ENCODE measurements around the gene HOXB9.

Gene HOXB9

DNA sequence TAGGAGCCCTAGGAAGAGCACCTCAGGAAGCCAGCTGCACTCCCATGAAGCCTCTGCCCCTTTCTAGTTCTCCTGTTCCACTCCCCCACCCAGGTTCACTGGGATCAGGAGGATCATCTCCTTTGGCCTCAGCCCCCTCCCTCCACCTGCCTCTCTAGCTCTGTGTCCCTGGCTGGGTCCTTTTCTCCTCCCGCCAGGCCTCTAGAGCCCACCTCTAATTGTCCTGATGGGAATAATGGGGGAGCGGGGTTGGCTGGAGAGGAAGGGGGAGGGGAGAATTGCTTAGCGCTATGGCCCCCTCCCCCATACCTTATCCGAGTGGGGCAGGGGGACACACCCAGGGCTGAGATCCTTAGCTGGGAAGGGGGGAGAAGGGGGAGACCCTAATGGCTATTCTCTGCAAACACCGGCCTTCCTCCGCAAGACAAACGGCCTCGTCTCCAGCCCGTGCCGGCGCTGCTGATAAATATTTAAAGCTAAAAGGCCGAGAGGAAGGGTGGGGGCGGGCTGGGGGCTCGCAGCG, 16.3 kb downstream of the HOXB9 start:
- DNase-seq: no peak

DNA sequence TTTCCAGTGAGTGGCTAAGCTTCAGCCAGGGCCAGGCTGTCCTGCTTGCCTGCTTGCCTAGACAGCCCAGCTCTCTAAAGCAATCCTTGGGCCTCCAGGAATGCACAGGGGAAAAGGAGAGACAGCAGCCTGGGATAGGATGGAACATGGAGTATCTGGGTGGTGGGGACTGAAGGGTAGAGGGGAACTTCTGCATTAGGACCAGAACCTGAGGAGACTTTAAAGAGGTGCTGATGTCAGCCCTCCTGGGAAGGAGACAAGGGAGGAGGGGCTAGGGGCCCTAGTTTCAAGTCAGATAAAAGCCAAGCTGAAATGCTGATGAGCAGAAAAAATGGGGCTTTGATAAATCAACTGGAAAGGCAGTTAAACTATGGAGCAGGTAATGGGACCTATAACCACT, 17.1 kb downstream of the HOXB9 start:
- DNase-seq: no peak

DNA sequence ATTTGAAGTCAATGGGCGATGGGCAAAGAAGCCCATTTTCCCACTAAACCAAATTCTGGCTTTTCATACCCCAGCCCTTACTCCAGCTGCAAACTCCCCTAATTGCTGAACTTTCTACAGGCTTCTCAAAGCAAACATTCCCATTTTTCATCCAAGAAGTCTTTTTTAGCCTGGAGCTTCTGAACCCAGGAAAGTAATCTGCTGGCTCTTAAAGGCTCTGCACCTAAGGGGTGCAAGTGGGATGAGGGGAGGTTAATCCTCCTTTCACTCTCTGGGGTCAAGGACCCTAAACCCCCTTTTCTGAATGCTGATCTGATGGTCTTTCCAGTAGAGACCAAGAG, 17.7 kb downstream of the HOXB9 start:
- no peak for DNase-seq

- no peak for DNase-seq
Measured at GRCh38 chr17:48606892-48607614, 19.1 kb downstream of the HOXB9 start.

DNA sequence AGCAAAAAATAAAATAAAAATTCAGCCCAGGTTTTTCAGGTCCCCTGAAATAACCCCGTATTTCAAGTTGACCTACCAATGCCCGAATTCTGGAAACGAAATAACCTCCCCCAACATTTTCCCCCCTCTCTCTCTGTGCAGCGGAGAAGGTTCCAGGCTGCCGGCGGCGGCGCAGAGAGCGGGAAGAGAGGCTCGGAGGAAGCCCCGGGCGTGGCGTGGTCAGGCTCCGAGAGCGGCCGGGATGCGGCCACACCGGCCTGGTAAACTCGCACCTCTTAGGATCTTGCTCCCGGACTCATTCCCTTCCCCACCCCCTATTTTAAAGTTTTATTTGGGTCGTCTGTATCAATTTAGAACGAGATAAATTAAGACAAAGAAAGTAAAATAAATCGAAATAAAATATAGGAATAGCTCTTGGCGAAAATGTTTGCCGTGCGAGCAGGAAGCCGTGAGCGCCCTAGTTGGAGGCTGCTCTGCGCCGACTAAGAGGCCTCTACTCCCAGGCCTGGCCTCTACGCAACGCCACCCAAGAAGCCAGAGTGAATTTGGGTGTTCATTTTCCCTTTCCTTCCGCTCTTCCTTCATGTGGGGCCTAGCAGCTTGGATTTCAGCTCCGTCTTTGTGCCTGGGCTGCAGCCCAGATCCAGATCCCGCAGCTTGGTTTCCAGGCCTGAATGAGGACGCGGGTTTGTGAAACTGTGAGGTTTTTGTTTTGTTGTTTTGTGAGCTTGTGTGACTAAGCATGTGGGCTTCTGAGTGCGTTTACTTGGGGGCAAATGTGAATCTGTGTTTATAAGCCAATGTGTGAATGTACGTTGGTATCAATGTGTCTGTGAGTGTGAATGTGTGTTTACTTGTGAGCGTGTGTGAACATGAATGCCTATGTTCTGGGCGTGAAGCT, 19.9 kb downstream of the HOXB9 start:
- DNase-seq: no peak

GRCh38 chr17:48605409-48605919, 20.7 kb downstream of the HOXB9 start:
- DNase-seq: no peak

DNA sequence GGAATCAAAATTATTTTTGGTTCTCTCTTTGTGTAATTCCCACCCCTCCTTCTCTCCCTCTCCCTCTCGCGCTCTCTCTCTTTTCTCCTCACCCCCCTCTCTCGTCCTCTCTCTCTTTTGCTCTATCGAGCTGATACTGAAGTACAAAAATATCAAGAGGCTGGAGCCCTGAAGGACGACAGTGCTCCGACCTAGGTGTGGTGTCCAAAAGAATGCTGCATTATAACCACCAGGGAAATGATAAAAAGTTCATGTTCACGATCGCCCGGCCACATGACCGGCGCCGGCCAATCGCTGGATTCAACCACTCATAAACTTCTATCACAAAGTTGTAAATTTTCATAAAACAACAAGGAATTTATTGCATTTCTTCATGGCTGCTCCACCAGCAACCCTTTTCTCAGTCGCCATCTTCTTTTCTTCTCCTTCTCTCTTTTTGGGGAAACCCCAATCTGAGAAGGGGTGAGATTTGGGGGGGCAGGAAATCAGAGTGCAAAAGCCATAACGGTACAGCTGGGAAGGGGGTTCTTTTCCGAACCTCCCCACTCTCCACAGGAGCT, 21.3 kb downstream of the HOXB9 start, which contains the start of gene HOXB6:
Gene HOXB6 (minus strand): TSS at position 217 of the 560 bp plus-strand sequence. CDS start 6,836 bp downstream, outside the sequence.
- no peak for DNase-seq

- DNase-seq: no peak
Measured at GRCh38 chr17:48603959-48604769, 22.0 kb downstream of the HOXB9 start.

DNA sequence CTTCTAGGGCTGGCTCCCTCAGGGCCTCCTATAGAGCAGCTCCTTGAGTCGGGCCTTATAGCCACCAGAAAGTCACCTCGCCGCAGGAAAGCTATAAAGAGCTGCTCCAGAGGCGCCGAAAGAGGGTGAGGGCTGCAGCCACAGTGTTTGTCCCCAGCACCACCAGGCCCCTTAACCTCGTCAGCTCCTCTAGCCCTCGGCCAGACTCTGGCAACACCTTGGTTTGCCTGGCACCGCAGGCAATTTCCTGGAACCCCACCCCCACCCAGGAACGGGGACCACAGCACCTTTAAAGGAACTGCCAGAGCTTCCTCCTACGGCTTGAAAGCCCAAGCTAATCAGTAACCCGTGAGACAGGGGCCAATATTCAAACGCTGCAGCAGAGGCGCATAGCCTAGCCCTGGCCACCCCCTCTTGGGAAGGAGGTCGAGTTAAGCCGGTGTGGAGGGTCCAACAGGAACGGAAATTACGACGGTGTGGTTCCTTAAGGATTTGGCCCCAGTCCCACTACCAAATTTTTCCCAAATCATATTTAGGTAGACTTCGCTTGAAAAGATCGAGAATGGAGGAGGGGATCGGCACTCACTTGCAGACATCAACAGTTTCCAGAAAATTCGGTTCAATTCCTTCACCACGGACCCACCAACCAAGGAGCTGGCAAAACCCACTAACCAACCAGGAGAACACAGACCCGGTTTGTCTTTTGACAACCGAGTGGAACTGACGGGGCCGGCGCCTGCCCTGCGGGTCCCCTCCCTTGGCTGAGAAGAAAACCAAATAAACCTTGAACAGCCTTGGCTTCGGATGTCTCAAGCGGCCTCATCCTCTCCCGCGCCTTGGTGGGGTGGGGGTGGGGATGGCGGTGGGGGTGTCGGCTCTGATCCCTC, 24.4 kb downstream of the HOXB9 start:
- DNase-seq: no peak

DNA sequence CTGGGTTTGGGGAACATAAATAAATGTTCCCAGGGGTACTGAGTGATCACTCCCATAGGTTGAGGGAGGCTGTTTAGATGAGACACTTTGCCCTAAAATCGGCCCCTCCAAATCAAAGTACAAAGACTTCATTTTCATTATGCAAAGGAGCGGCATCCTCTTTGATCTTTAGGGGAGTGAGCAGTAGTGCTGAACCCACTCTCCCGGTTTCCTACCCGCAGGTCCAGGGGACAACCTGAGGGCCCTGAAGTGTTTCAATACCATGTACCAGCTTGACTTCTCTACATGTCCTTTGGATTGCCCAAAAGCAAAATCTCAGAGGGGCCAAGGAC, 25.0 kb downstream of the HOXB9 start:
- no peak for DNase-seq

DNA sequence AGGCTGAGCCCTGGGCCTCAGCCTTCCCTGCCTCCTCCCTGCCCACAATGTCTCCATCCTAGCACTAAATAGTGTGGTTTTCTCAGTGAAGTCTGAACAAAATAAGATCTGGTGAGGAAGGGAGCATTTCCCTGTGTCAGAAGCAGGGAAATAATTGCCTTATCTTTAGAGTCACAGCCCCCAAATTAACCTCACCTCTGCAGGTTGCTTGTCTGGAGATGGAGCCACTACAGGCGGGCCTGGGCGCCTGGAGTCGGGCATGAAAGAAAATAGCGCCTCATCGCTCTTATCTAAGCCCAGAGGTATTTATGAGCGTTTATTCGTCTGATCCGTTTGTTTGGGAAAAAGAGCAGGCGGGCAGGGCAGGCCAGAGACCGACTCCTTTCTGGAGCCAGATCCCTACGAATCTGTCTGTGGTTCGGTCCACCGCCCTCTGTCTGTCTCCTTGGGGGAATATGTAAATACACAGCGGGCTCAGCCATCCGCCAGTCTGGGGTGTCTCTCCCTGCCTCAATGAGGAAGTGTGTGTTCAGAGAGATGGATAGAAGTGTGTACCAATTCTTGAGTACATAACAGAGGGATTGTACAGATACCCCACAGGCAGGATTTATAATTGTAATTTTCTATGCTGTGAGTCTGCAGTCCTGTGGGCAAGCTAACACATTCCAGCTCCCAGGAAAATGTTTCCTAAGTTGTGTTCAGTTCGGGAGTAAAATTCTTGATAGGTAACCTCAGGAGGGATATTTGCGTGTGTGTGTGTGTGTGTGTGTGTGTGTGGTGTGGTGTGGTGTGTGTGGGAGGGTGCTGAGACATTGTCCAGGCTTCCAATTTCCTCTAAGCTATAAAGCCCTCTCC, 25.7 kb downstream of the HOXB9 start:
- DNase-seq: no peak

GRCh38 chr17:48599354-48599753, 26.8 kb downstream of the HOXB9 start:
- no peak for DNase-seq

DNA sequence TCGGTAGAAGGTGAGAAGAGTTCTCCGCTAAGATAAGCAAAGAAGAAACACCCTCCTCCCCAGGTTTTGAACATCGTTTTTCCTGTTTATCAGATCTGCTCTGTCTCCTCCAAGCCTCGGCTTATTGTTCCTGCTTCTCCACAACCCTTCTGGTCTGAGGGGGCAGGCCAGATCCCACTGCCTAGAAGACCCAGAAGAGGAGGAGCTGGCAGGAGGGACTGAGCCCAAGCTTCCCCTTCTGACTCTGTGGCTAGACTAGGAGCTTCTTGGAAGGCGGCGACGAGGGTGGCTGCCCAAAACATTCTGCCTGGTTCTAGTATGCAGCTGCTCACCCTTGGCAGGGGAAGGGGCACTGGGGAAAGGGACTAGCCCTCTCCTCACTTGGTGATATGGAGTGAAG, 27.4 kb downstream of the HOXB9 start:
- DNase-seq: no peak

DNA sequence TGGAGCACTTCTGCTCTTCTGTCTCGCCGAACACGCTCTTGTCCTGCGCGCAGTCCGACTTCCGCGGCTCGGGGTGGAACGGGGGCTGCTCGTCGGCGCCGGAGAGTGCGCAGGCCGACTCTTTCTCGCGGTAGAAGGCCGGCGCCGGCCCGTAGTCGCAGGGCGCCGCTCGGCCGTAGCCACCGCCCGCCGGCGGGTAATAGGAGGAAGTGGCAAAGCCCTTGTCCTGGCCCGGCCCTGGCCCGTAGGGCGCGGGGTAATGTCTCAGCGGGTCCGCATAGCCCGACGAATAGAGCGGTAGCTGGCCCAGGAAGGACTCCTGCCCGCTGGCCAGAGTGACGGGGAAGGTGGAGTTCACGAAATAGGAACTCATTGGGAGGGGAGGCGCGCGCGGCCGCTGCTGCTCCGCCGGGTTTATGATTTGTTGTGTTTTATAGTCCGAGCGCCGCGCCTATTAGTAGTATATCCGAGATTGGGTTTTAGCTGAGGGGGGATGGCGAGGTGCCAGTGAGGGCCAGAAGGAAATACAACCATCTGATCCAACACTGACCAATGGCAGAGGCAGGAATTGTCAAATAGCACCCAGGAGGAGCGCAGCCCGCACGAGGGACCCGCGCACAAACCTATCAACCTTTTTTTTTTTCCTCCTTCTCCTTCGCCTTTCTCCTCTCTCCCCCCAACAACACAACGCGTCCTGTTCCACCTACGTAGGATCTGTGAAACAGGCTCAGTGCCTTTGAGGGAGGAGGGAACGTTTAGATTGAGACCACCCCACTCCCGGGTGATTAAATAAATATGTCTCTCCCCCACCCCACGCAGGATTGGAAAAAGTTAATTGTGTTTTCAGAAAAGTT, 28.2 kb downstream of the HOXB9 start:
- no peak for DNase-seq

DNA sequence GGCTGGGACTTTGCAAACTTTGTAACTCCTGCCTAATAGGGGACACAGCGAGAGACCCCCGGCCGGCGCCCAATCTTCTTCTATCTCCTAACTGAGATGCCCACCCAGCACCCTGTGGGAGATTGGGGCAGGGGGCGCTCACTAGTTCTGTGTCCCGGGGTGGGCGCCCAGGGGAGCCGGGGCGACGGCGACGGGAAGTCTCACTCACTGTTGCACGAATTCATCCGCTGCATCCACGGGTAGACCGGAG, 28.7 kb downstream of the HOXB9 start:
- DNase-seq: no peak

- no peak for DNase-seq
Measured at GRCh38 chr17:48596735-48597527, 29.2 kb downstream of the HOXB9 start.

- DNase-seq: no peak
Measured at GRCh38 chr17:48596000-48596734, 30.0 kb downstream of the HOXB9 start.

DNA sequence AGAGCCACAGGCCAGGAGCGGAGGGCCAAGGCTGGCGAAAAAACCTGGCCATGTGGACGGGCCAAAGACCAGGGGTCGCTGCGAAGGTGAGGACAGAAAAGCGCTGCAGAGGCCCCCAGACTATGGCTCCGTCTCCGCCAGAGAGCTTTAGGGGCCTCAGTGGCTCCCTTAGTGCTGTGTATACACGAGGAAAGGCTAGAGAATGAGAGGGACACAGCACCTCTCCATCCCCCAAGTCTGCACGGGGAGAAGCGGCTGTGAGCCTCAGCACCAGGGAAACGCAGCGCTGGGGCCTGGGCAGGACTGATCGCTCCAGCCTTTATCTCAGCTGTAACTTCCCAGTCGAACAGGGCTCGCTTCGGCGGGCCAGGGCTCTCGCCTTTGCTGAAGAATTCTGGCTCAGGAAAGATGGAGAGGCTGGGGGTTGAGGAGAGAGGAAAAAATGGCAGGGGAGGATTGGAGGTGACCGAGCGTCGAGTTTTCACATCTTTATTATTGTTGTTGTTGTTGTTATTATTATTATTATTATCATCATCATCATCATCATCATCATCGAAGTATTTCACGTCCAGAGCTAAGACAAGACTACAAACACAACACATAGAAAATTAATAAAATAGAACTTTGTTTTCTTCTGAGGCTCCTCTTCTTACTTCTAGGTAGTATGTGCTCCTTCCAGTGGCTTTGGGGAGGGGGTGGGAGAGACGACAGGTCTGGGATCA, 30.7 kb downstream of the HOXB9 start:
- DNase-seq: no peak
